ENCODE results near the gene PDGFD. TPM values are rescaled to one million over a fixed set of nuclear protein-coding genes. Genes with fewer than 3 reads are reported as not detected.

The PDGFD gene
- total and polyA plus RNA-seq, 2 donors (not counting 3 experiments of a cell fraction or from before 2014, with no cell fraction given) = 6.3 to 13.1 TPM

DNA sequence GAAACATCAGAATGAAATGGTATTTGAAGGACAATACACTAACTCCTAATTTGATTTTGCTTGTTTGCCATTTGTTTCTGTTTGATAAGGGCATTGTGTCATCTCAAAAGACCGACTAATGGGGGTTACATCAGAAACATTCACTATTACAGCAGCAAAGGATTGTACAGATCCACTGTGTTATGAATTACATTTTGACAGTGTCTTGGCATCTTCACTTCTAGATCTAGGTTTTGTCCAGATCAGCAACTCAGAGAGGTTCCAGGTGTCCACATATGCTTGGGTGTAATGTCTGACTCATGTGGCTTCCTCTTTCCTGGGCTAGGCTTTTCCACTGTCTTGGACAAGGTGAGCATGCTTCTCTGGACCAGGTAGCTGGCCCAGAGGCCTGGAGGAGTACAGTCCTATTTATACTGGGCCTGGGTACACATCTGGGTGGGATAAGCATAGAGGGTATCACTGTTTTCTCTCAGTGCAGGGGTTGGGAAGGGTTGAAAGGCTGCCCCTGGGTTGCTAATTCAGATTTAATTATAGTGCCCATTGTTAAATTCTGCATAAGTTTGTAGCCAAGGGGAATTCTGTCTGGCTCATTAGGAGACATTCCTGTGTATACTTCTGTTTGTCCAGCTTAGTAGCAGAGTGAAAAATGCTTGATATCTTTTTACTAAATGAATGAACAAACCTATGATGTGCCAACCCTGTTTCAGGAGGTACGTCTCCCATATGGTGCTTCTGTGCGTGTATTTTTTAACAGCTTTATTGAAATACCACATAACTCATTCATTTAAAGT lies 103.7 kb downstream of the PDGFD start:
- no peaks in the 10 kb centered on the region for H3K27me3 ChIP-seq (ENCODE audit: control insufficient read depth in 2 of 2, insufficient read depth in 2 of 2, low read length in 2 of 2)
- H3K4me2 ChIP-seq (ENCODE audit: insufficient read depth, low read length) = no peak overlapping the region
- H3K36me3 ChIP-seq (ENCODE audit: control insufficient read depth in 2 of 2, extremely low read depth in 1 of 2, insufficient read depth in 2 of 2, low read length in 2 of 2) = no peaks in the 10 kb centered on the region
- H3K27ac ChIP-seq (ENCODE audit: insufficient read depth, low read depth, low read length) = no peak overlapping the region
- no peaks in the 10 kb centered on the region for H3K9me1 ChIP-seq (replicated peaks; ENCODE audit: control insufficient read depth, extremely low read depth, insufficient read depth, low read length)
- H3K4me3 ChIP-seq (replicated peaks in 1 of 3; ENCODE audit: insufficient read depth in 1 of 3, low read depth in 1 of 3, low read length in 3 of 3) = no peak overlapping the region
- BruUV-seq (replicated peaks) = no TSS peak
- ChIA-PET CTCF (no interaction called here), POLR2A (no interaction called here)
- H4K20me1 ChIP-seq (replicated peaks; ENCODE audit: control insufficient read depth, extremely low read depth, insufficient read depth, low read length) = no peaks in the 10 kb centered on the region
- no peaks in the 10 kb centered on the region for H3K4me1 ChIP-seq (ENCODE audit: control insufficient read depth, extremely low read depth, insufficient read depth, low read length)
- no peak for DNase-seq (ENCODE audit: low read depth, low spot score)
- FAIRE-seq = no peak
- dilution Hi-C loops (cut with MboI; ENCODE audit: extremely low pct_ligation_motif_present, low sequenced_read_pairs) (no loop called here), intact Hi-C loops (cut with micrococcal nuclease) (no loop called here)
- no peak overlapping the region for H3K9ac ChIP-seq (replicated peaks; ENCODE audit: extremely low read depth, insufficient read depth, low read length)
- H3K9me3 ChIP-seq (replicated peaks; ENCODE audit: control insufficient read depth, insufficient read depth, low read length) = no peaks in the 10 kb centered on the region
- no peak for TF ChIP-seq POLR2A (IDR thresholded peaks at IDR 0.05; ENCODE audit: low read depth, low read length)
- TF ChIP-seq JUN (IDR thresholded peaks at IDR 0.05; ENCODE audit: borderline replicate concordance, insufficient read depth, insufficient read length, low read depth) = no peak
- no peaks in the 10 kb centered on the region for H3K79me2 ChIP-seq (ENCODE audit: control insufficient read depth, insufficient read depth, low read length)
- no peak overlapping the region for H2AFZ ChIP-seq (ENCODE audit: low read depth, low read length)

DNA sequence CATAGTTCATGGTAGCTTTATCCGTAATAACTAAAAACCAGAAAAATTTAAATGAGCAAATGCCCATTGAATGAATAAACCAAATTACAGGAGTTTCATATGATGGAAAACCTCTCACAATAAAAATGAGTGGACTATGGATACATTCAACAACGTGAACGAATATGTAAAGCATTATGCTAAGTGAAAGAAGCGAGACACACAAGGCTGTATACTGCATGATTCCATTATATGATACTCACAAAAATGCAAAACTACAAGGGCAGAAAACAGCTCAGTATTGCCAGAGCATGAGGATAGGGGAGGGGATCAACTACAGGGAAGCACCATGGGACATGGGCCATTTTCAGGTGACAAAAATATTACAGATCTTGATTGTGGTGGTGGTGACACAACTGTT lies 105.3 kb downstream of the PDGFD start:
- H3K9me3 ChIP-seq (replicated peaks; ENCODE audit: control insufficient read depth, insufficient read depth, low read length) = no peaks in the 10 kb centered on the region
- H3K4me2 ChIP-seq (ENCODE audit: insufficient read depth, low read length) = no peak overlapping the region
- no peak for FAIRE-seq
- H4K20me1 ChIP-seq (replicated peaks; ENCODE audit: control insufficient read depth, extremely low read depth, insufficient read depth, low read length) = no peaks in the 10 kb centered on the region
- no peak overlapping the region for H3K9ac ChIP-seq (replicated peaks; ENCODE audit: extremely low read depth, insufficient read depth, low read length)
- intact Hi-C loops (cut with micrococcal nuclease) (no loop called here), dilution Hi-C loops (cut with MboI; ENCODE audit: extremely low pct_ligation_motif_present, low sequenced_read_pairs) (no loop called here)
- no peaks in the 10 kb centered on the region for H3K9me1 ChIP-seq (replicated peaks; ENCODE audit: control insufficient read depth, extremely low read depth, insufficient read depth, low read length)
- H2AFZ ChIP-seq (ENCODE audit: low read depth, low read length) = no peak overlapping the region
- no peak overlapping the region for H3K4me3 ChIP-seq (replicated peaks in 1 of 3; ENCODE audit: insufficient read depth in 1 of 3, low read depth in 1 of 3, low read length in 3 of 3)
- no peaks in the 10 kb centered on the region for H3K4me1 ChIP-seq (ENCODE audit: control insufficient read depth, extremely low read depth, insufficient read depth, low read length)
- TF ChIP-seq MYC (IDR thresholded peaks at IDR 0.05; ENCODE audit: low read depth, low read length) (no peak), CTCF (IDR thresholded peaks at IDR 0.05; ENCODE audit: extremely low read depth in 1 of 2, insufficient read depth in 1 of 2, low read depth in 1 of 2, low read length in 2 of 2) (no peak), FOS (IDR thresholded peaks at IDR 0.05; ENCODE audit: borderline replicate concordance, insufficient read depth, low read length) (no peak), EZH2 (IDR thresholded peaks at IDR 0.05; ENCODE audit: borderline replicate concordance, low read depth, low read length, severe bottlenecking) (no peak), POLR2AphosphoS5 (IDR thresholded peaks at IDR 0.05; ENCODE audit: insufficient read depth, low read depth, low read length) (no peak), GATA2 (IDR thresholded peaks at IDR 0.05; ENCODE audit: insufficient read depth, insufficient read length, low read depth, low read length) (no peak), JUN (IDR thresholded peaks at IDR 0.05; ENCODE audit: borderline replicate concordance, insufficient read depth, insufficient read length, low read depth) (no peak), MAX (IDR thresholded peaks at IDR 0.05; ENCODE audit: insufficient read depth, insufficient read length) (no peak), POLR2A (IDR thresholded peaks at IDR 0.05; ENCODE audit: low read depth, low read length) (no peak)
- H3K36me3 ChIP-seq (ENCODE audit: control insufficient read depth in 2 of 2, extremely low read depth in 1 of 2, insufficient read depth in 2 of 2, low read length in 2 of 2) = no peaks in the 10 kb centered on the region
- CTCF ChIA-PET = no interaction called here
- BruUV-seq (replicated peaks) = no TSS peak
- no peaks in the 10 kb centered on the region for H3K79me2 ChIP-seq (ENCODE audit: control insufficient read depth, insufficient read depth, low read length)
- no peaks in the 10 kb centered on the region for H3K27me3 ChIP-seq (ENCODE audit: control insufficient read depth in 2 of 2, insufficient read depth in 2 of 2, low read length in 2 of 2)
- POLR2A ChIA-PET = no interaction called here
- H3K27ac ChIP-seq (ENCODE audit: insufficient read depth, low read depth, low read length) = no peak overlapping the region
- no peak for DNase-seq (ENCODE audit: low read depth, low spot score)

Data from endothelial cell of umbilical vein (primary cell).